Testis (tissue), 2 donors: ENCODE results near the gene RTL1.

Source experiments
- POLR2A ChIP-seq: fragments of 450-650 bp; IDR thresholded peaks from one replicate; pipeline ENCODE4 v1.6.1; 2017; ENCODE audit warnings: antibody characterized with exemption, mild to moderate bottlenecking, moderate library complexity
- TF ChIP-seq, protein P1 (sequence below), 3 experiments: fragments of 450-650 bp in 2 of 3; fragments of 200-600 bp in 1 of 3; sonication (generic) in 1 of 3; IDR thresholded peaks; one replicate each; pipeline ENCODE4 v1.5.1; 2016 to 2019; ENCODE audit warnings: antibody characterized with exemption in 3 of 3, mild to moderate bottlenecking in 2 of 3, moderate library complexity in 1 of 3

DNA sequence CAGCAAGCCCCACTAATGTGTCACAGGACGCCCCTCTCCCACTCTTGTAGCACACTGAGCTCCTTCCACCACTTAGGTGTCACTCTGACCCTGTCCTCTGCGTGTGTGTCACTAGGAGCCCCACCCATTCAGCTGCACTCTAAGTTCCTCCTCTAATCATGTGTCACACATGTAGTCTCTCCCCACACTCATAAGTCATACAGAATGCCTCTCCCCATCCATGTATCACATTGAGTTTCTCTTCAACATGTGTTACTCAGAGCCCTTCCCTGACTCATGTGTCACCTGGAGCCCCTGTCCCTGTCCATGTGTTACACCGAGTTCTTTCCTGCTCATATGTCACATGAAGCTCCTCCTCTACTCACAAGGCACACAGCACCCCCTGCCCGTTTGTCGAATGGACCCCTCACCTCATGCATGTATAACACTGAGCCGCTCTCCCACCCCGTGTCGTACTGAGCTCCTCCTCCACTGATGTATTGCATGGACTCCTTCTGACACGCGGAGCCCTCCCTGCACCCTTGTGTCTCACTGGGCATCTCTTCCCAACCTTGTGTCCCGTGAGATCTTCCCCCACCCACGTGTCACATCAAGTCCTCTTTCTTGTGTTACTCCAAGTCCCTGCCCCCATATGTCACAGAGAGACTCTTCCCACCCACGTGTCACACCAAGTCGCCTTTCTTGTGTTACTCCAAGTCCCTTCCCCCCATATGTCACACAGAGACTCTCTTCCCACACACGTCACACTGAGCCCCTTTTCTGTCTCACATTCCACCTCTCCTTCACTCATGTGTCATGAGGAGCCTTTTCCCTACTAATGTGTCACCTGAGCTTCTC, 31.0 kb downstream of the RTL1 start:
- TF ChIP-seq, protein P1, sequence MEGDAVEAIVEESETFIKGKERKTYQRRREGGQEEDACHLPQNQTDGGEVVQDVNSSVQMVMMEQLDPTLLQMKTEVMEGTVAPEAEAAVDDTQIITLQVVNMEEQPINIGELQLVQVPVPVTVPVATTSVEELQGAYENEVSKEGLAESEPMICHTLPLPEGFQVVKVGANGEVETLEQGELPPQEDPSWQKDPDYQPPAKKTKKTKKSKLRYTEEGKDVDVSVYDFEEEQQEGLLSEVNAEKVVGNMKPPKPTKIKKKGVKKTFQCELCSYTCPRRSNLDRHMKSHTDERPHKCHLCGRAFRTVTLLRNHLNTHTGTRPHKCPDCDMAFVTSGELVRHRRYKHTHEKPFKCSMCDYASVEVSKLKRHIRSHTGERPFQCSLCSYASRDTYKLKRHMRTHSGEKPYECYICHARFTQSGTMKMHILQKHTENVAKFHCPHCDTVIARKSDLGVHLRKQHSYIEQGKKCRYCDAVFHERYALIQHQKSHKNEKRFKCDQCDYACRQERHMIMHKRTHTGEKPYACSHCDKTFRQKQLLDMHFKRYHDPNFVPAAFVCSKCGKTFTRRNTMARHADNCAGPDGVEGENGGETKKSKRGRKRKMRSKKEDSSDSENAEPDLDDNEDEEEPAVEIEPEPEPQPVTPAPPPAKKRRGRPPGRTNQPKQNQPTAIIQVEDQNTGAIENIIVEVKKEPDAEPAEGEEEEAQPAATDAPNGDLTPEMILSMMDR (IDR thresholded peaks at IDR 0.05), result no peak
- TF ChIP-seq POLR2A, result no peak
